GM12873 (cell line): ENCODE measurements around the gene CDRT4.

Source experiments
- CTCF ChIP-seq: IDR thresholded peaks from 2 replicates; pipeline ENCODE4 v1.5.1; 2012; ENCODE audit warnings: low read depth, mild to moderate bottlenecking, moderate library complexity, low read length, control low read depth; ENCODE audit not compliant: insufficient read depth; ENCODE audit errors: missing control alignments

The CDRT4 gene

GRCh38 chr17:15411384-15412198 lies 55.8 kb downstream of the CDRT4 start:
- no peak for TF ChIP-seq CTCF

GRCh38 chr17:15409721-15410250 lies 57.6 kb downstream of the CDRT4 start:
- TF ChIP-seq CTCF: no peak

GRCh38 chr17:15408803-15409202 lies 58.6 kb downstream of the CDRT4 start:
- no peak for TF ChIP-seq CTCF

- TF ChIP-seq CTCF: no peak
Observed at GRCh38 chr17:15406081-15406480, 61.3 kb downstream of the CDRT4 start.

DNA sequence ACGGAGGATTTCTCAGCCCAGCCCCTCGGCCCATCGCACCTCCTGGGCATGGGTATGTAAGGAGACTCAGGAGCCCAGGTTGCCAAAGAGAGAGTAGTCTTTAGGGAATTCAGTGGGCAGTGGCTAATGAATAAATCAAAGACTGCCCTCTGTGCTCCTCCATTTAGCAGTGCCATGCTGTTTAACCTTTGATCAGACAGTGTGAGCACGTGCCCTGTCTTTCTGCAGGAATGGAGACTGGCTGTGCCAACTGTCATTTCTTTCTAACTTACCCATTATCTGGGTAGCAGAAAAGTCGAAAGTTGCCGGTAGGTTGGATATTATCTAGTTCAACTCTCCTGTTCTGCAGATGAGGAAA lies 62.4 kb downstream of the CDRT4 start:
- TF ChIP-seq CTCF: no peak

GRCh38 chr17:15404106-15405057 lies 63.0 kb downstream of the CDRT4 start:
- TF ChIP-seq CTCF: no peak
